GM13976 (cell line): ENCODE data around the gene UBE2E1.

Source experiments
- DNase-seq: peaks from one replicate; pipeline ENCODE4 v3.0.0; 2012; ENCODE audit warnings: low spot score
- CTCF ChIP-seq: IDR thresholded peaks from 2 replicates; pipeline ENCODE4 v1.5.1; 2012; ENCODE audit warnings: borderline replicate concordance, mild to moderate bottlenecking; ENCODE audit not compliant: insufficient read depth; ENCODE audit errors: extremely low read depth, missing control alignments, control extremely low read depth
- in situ Hi-C: fragments of 300-500 bp; cut with MboI; formaldehyde crosslinking; loops from one replicate; pipeline ENCODE4 v1.12.0; 2022; ENCODE audit warnings: low sequenced_read_pairs, mixed read lengths, inconsistent platforms; ENCODE audit not compliant: unreplicated experiment

Gene UBE2E1

GRCh38 chr3:23816721-23817120, 11.0 kb downstream of the UBE2E1 start:
- DNase-seq = no peak
- no peak for TF ChIP-seq CTCF
- in situ Hi-C loops = no loop called here

GRCh38 chr3:23817508-23818223, 11.9 kb downstream of the UBE2E1 start:
- in situ Hi-C loops = no loop called here
- no peak for DNase-seq
- no peak for TF ChIP-seq CTCF

GRCh38 chr3:23819599-23820360, 14.0 kb downstream of the UBE2E1 start:
- no peak for TF ChIP-seq CTCF
- in situ Hi-C loops = no loop called here
- no peak for DNase-seq

- in situ Hi-C loops = no loop called here
- no peak for DNase-seq
- no peak for TF ChIP-seq CTCF
Observed at GRCh38 chr3:23820888-23821287, 15.1 kb downstream of the UBE2E1 start.

- TF ChIP-seq CTCF = no peak
- no peak for DNase-seq
Observed at GRCh38 chr3:23821858-23822257, 16.1 kb downstream of the UBE2E1 start.

GRCh38 chr3:23822559-23822958, 16.8 kb downstream of the UBE2E1 start:
- DNase-seq = no peak
- in situ Hi-C loops = no loop called here
- no peak for TF ChIP-seq CTCF

More at GRCh38 chr3:23821858-23822257, 16.1 kb downstream of the UBE2E1 start:
- in situ Hi-C loops = no loop called here
